HG02981 (cell line): ENCODE results near the gene DNAH17.

Source experiments
- ATAC-seq: cut with Tn5 transposase; IDR thresholded peaks from one replicate; pipeline ENCODE4 v1.9.1; 2021; ENCODE audit warnings: mild to moderate bottlenecking, moderate library complexity; ENCODE audit not compliant: unreplicated experiment

DNAH17 gene

GRCh38 chr17:78550464-78550863 lies 26.7 kb downstream of the DNAH17 start:
- ATAC-seq, result no peak

- no peak for ATAC-seq
These were observed 28.5 kb downstream of the DNAH17 start for GRCh38 chr17:78548725-78549124.

GRCh38 chr17:78547035-78547434 lies 30.2 kb downstream of the DNAH17 start:
- no peak for ATAC-seq

- no peak for ATAC-seq
These were observed 30.7 kb downstream of the DNAH17 start for GRCh38 chr17:78546476-78546875.

GRCh38 chr17:78544881-78545755 lies 32.1 kb downstream of the DNAH17 start:
- ATAC-seq, result no peak

GRCh38 chr17:78541488-78542206 lies 35.5 kb downstream of the DNAH17 start:
- ATAC-seq, result no peak

- ATAC-seq, result no peak
These were observed 37.4 kb downstream of the DNAH17 start for GRCh38 chr17:78539781-78540180.

GRCh38 chr17:78538033-78538776 lies 39.0 kb downstream of the DNAH17 start:
- no peak for ATAC-seq

GRCh38 chr17:78537217-78537860 lies 39.9 kb downstream of the DNAH17 start:
- no peak for ATAC-seq

- no peak for ATAC-seq
These were observed 41.7 kb downstream of the DNAH17 start for GRCh38 chr17:78535273-78536197.

- no peak for ATAC-seq
These were observed 42.5 kb downstream of the DNAH17 start for GRCh38 chr17:78534492-78535272.

GRCh38 chr17:78532922-78533640 lies 44.1 kb downstream of the DNAH17 start:
- ATAC-seq, result no peak

- ATAC-seq, result no peak
These were observed 44.9 kb downstream of the DNAH17 start for GRCh38 chr17:78532311-78532710.

GRCh38 chr17:78530675-78531074 lies 46.5 kb downstream of the DNAH17 start:
- no peak for ATAC-seq

- no peak for ATAC-seq
These were observed 47.1 kb downstream of the DNAH17 start for GRCh38 chr17:78529871-78530670.

GRCh38 chr17:78529251-78529650 lies 47.9 kb downstream of the DNAH17 start:
- no peak for ATAC-seq

- no peak for ATAC-seq
These were observed 48.7 kb downstream of the DNAH17 start for GRCh38 chr17:78528541-78528940.

- ATAC-seq, result no peak
These were observed 49.9 kb downstream of the DNAH17 start for GRCh38 chr17:78527345-78527744.
